IPS-15b (cell line): Measurements from ENCODE around the gene CACNB2.
"Not testable (repeated sequence)": the region's sequence is repeated elsewhere in the genome, so short reads cannot be mapped to it uniquely, and the experiment has no call there.

ENCODE experiments used
- H3K27me3 ChIP-seq: one replicate; pipeline ENCODE4 v1.6.1; 2013; ENCODE audit warnings: low read length; ENCODE audit not compliant: control insufficient read depth, insufficient read depth
- H3K36me3 ChIP-seq: one replicate; pipeline ENCODE4 v1.6.1; 2013; ENCODE audit warnings: low read length; ENCODE audit not compliant: control insufficient read depth, insufficient read depth
- H3K4me1 ChIP-seq: one replicate; pipeline ENCODE4 v1.6.1; 2013; ENCODE audit warnings: mild to moderate bottlenecking, low read length; ENCODE audit not compliant: control insufficient read depth, insufficient read depth
- H3K4me3 ChIP-seq: one replicate; pipeline ENCODE4 v1.5.1; 2013; ENCODE audit warnings: low read depth, low read length
- H3K9ac ChIP-seq: one replicate; pipeline ENCODE4 v1.6.1; 2013; ENCODE audit warnings: low read depth, mild to moderate bottlenecking, low read length
- H3K9me3 ChIP-seq: one replicate; pipeline ENCODE4 v1.6.1; 2013; ENCODE audit warnings: mild to moderate bottlenecking, low read length; ENCODE audit not compliant: control insufficient read depth, insufficient read depth

CACNB2 gene

DNA sequence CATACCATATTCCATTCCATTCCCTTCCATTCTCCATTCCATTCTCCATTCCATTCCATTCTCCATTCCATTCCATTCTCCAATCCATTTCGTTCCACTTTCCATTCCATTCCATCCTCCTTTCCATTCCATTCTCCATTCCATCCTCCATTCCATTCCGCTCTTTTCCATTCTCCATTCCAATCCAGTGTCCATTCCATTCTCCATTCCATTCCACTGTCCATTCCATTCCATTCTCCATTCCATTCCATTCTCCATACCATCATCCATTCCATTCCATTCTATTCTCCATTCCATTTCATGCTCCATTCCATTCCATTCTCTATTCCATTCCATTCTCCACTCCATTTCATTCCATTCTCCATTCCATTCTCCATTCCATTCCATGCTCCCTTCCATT lies 430.2 kb downstream of the CACNB2 start:
- not testable (repeated sequence) for H3K4me1 ChIP-seq, H3K36me3 ChIP-seq, H3K27me3 ChIP-seq, H3K9ac ChIP-seq, H3K4me3 ChIP-seq
- H3K9me3 ChIP-seq, result peaks cover 52% of the 10 kb centered on the region

DNA sequence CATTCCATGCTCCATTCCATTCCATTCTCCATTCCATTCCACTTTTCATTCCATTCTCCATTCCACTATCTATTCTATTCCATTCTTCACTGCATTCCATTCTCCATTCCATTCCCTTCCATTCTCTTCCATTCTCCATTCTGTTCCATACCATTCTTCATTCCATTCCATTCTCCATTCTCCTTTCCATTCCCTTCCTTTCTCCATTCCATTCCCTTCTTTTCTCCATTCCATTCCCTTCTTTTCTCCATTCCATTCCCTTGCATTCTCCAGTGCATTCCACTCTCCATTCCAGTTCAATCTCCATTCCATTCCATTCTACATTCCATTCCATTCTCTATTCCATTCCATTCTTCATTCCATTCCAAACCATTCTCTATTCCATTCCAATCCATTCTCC lies 430.9 kb downstream of the CACNB2 start:
- Histone ChIP-seq H3K36me3 (no peaks in the 10 kb centered on the region), H3K4me1 (no peaks in the 10 kb centered on the region), H3K4me3 (no peak overlapping the region), H3K9ac (no peak overlapping the region), H3K9me3 (peaks cover 47% of the 10 kb centered on the region), H3K27me3 (no peaks in the 10 kb centered on the region)

DNA sequence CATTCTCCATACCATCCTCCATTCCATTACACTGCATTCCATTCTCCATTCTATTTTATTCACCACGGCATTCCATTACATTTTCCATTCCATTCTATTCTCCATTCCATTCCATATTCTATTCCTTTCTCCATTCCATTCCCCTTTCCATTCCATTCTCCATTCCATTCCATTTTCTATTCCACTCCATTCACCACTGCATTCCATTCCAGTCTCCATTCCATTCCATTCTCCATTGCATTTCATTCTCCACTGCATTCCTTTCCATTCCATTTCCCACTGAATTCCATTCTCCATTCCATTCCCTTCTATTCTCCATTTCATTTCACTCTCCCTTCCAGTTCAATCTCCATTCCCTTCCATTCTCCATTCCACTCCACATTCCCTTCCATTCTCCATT lies 431.6 kb downstream of the CACNB2 start:
- Histone ChIP-seq H3K4me1 (no peaks in the 10 kb centered on the region), H3K27me3 (no peaks in the 10 kb centered on the region), H3K36me3 (no peaks in the 10 kb centered on the region), H3K9me3 (peaks cover 40% of the 10 kb centered on the region), H3K9ac (no peak overlapping the region), H3K4me3 (no peak overlapping the region)

DNA sequence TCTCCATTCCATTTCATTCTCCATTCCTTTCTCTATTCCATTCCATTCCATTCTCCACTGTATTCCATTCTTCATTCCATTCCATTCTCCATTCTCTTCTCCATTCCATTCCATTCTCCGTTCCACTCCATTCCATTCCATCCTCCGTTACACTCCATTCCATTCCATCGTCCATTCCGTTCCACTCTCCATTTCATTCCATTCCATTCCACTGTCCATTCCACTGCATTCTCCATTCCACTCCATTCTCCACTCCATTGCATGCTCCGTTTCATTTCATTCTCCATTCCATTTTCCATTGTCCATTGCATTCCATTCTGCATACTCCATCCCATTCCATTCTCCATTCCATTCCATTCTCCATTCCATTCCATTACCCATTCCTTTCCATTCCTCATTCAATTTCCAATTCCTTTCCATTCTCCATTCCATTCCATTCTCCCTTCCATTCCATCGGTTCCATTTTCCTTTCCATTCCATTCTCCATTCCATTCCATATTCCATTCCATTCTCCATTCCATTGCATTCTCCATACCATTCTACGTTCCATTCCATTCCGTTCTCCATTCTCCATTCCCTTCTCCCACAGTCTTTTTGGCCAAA lies 432.8 kb downstream of the CACNB2 start:
- no peak overlapping the region for H3K9ac ChIP-seq
- no peaks in the 10 kb centered on the region for H3K27me3 ChIP-seq
- H3K4me1 ChIP-seq, result no peaks in the 10 kb centered on the region
- H3K4me3 ChIP-seq, result no peak overlapping the region
- H3K36me3 ChIP-seq, result peaks cover 4% of the 10 kb centered on the region
- H3K9me3 ChIP-seq, result peaks cover 32% of the 10 kb centered on the region

DNA sequence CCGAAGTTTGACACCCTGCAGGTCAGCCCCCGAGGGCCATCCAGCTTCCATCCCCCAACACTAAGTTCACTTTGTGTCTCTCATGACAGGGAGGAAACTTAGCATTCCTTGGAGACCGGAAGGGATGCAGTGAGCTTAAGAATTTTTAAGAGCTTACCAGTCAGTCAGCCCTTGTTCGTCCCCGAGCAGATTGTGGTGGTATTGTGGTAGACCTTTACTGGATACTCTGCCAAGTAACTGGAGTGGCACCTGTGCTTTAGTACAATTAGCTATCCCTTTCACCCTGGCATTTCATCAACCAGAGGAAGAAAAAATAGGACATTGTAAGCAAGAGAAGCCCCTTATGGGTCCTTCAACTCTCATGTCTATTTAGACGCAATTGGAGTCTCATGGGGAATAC lies 436.4 kb downstream of the CACNB2 start:
- Histone ChIP-seq H3K4me1 (no peaks in the 10 kb centered on the region), H3K4me3 (no peak overlapping the region), H3K27me3 (no peaks in the 10 kb centered on the region), H3K9me3 (peaks cover 15% of the 10 kb centered on the region), H3K36me3 (peaks cover 7% of the 10 kb centered on the region), H3K9ac (no peak overlapping the region)

DNA sequence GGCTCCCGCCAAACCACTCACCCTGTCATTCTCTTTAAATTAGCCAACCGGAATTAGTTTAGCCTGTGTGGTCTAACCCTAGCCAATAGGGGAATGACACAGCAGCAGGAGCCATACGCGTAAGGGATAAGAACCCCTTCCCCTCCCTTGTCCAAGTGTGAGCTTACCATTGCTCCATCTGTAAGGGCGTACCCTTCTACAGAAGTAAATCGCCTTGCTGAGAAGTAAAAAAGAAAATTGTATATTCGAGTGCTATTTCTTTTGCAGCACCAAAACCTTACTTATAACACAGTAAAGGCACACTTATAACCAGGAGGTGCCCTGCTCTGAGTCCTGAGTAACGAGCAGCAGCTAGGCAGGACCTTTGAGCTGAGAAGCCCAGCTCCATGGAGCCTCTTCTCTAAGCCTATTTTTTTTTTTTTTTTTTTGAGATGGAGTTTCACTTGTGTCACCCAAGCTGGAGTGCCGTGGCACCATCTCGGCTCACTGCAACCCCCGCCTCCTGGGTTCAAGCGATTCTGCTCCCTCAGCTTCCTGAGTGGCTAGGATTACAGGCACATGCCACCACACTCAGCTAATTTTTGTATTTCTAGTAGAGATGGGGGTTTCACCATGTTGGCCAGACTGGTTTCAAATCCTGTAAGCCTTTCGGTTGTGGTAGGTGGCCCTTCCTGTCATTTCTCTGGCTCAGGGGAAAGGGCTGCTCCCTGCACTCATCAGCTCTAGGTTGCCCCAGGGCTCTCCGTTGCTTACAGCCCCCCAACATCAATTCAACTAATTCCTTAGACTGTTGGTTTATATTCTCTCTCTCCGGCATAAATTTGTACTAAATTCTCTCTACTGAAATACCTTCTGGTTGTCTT lies 437.8 kb downstream of the CACNB2 start:
- Histone ChIP-seq H3K9me3 (peaks cover 11% of the 10 kb centered on the region), H3K27me3 (no peaks in the 10 kb centered on the region), H3K9ac (no peak overlapping the region), H3K4me1 (no peaks in the 10 kb centered on the region), H3K4me3 (no peak overlapping the region), H3K36me3 (peaks cover 7% of the 10 kb centered on the region)

DNA sequence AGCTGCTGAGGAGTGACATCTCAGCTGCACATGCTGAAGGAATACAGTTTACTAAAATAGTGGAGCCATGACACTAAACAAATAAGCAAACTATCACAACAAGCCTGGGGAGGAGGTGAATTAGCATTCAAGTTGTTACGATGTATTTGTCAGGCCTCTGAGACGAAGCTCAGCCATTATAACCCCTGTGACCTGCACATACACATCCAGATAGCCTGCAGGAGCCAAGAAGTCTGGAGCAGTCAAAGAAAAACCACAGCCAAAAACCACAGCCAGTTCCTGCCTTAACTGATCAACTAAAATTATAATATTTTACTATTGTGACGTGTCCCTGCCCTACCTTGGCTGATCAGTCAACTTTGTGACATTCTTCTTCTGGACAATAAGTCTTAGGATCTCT lies 442.6 kb downstream of the CACNB2 start:
- Histone ChIP-seq H3K9me3 (no peaks in the 10 kb centered on the region), H3K4me1 (no peaks in the 10 kb centered on the region), H3K4me3 (no peak overlapping the region), H3K9ac (no peak overlapping the region), H3K36me3 (peaks cover 4% of the 10 kb centered on the region), H3K27me3 (no peaks in the 10 kb centered on the region)

DNA sequence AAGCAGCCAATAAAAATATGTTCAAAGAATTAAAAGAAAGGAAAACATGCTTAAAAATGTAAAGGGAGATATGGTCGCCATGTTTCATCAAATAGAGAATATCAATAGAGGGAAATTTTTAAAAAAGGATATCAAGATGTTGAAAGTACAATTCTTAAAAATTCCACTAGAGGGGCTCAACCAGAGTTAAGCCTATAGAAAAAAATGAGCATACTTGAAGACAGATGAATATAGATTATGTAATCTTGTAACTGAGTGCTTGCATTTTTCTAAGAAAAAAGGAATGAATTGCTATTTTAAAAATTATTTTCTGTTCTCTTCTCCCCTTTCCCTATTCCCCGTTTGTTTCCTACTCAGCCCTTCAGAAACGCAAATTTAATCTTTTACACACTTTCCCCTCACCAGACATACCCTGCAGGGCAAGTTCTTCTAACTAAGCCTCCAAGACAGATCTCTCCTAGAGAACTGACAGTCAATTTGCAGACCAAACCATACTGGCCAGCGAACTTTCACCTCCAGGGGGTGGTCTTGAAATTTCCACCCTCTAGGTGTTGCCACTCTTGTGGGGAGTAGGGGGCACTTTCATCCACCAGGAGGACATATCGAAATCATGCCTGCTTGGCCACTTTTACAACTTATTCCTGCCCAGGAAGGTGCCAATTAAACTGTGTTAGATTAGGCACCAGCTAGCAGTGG lies 443.5 kb downstream of the CACNB2 start:
- Histone ChIP-seq H3K4me1 (no peaks in the 10 kb centered on the region), H3K9ac (no peak overlapping the region), H3K36me3 (peaks cover 8% of the 10 kb centered on the region), H3K4me3 (no peak overlapping the region), H3K9me3 (no peaks in the 10 kb centered on the region), H3K27me3 (no peaks in the 10 kb centered on the region)

DNA sequence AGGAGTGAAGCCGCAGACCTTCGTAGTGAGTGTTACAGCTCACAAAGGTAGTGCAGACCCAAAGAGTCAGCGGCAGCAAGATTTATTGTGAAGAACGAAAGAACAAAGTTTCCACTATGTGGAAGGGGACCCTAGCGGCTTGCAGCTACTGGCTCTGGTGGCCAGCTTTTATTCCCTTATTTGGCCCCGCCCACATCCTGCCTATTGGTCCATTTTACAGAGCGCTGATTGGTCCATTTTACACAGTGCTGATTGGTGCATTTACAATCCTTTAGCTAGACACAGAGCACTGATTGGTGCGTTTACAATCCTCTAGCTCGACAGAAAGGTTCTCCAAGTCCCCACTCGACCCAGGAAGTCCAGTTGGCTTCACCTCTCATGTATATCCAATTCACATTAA lies 446.4 kb downstream of the CACNB2 start:
- H3K9ac ChIP-seq, H3K4me1 ChIP-seq, H3K4me3 ChIP-seq, H3K36me3 ChIP-seq, H3K27me3 ChIP-seq, H3K9me3 ChIP-seq: not testable (repeated sequence)

DNA sequence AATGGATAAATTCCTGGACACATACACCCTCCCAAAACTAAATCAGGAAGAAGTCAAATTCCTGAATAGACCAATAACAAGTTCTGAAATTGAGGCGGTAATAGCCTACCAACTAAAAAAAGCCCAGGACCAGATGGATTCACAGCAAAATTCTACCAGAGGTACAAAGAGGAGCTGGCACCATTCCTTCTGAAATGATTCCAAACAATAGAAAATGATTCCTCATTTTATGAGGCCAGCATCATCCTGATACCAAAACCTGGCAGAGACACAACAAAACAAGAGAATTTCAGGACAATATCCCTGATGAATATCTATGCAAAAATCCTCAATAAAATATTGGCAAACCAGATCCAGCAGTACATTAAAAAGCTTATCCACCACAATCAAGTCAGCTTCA lies 450.9 kb downstream of the CACNB2 start:
- H3K9ac ChIP-seq, result not testable (repeated sequence)

More for the DNA sequence above, 450.9 kb downstream of the CACNB2 start:
- H3K4me1 ChIP-seq, H3K4me3 ChIP-seq, H3K36me3 ChIP-seq, H3K9me3 ChIP-seq, H3K27me3 ChIP-seq: not testable (repeated sequence)
